ENCODE data around the gene PILRB.
A peak's percentile ranks its signal among the peaks of the same experiment; 100 is the strongest.
"Not testable (repeated sequence)": the region's sequence is repeated elsewhere in the genome, so short reads cannot be mapped to it uniquely, and the experiment has no call there.

Gene PILRB

DNA sequence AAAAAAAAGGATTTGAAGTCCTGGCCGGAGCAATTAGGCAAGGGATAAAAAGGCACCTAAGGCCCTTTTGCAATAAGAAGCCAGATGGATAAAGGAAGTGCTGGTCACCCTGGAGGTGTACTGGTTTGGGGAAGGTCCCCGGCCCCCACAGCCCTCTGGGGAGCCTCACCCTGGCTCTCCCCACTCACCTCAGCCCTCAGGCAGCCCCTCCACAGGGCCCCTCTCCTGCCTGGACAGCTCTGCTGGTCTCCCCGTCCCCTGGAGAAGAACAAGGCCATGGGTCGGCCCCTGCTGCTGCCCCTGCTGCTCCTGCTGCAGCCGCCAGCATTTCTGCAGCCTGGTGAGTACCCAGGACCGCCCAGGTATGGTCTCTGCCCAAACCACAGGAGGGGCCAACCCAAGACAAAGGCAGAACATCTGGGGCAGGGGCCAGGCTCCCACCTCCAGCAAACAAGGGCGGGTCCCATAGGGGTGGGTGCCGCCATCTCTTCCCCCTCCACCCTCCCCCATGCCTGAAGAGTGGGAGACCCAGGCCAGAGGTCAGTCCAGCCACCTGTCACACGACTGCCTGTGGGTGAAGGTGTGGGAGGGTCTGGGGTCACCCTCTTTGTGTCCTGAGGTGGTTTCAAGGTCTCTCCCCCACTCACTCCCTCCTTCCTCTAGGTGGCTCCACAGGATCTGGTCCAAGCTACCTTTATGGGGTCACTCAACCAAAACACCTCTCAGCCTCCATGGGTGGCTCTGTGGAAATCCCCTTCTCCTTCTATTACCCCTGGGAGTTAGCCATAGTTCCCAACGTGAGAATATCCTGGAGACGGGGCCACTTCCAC lies at the start of gene PILRB:
Gene PILRB, plus strand, starts transcription at position 91 of the 830 bp plus-strand sequence. Its CDS starts 186 bp downstream, at position 277.
- DNase-seq (ENCODE audit: low spot score): no peak

DNA sequence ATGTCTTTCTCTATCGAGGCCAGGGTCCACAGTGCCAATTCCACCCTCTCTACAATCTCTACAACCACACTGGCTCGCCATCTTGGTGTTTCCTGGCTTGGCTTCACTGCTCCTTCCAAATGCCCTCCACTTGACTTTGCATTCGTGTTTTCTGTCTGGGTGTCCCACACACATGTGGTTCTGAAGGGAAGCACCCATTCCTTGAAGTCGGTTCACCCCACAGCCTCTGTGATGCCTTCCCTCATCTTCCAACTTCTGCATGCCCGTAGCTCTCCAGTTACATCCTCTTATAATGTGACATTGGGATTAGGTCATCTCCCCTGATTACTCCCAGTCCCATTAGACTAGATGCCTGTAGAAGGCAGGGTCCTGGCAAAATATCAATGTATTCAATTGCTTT lies 39.6 kb upstream of the PILRB start:
- not testable (repeated sequence) for DNase-seq (ENCODE audit: low spot score)

DNA sequence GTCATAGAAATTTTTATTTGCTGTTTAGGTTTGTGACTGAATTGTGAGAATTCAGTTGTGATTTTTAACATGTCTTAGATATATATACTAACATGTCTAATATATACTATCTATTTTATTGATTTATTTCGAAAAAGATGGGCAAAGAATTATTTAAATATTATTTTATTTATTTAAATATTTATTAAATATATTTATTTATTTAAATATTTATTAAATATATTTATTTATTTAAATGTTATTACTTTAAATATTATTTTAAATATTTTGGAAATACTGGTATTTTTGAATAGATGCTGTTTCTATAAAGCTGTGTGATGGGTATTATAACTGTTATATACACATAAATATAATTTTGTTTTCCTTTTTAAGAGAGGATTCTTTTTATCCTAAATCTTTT lies 36.3 kb upstream of the PILRB start:
- not testable (repeated sequence) for DNase-seq (ENCODE audit: low spot score)

DNA sequence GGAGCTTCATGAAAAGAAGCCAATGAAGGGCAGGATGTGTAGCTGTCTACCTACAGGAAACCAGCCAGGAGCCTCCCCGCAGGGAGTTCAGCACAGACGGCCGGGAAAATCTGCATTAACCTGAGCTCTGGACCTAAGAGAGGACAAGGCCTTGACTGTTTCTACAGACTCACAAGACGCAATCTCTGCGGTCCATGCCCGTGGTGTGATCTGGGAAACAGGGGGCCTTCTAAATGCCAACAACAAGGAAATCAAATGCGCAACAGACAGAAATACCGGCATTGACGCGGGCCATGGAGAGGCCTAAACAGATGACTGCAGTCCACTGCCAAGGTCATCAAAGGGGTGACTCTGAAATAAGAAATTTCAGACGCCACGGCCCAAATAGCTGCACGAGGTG lies 33.7 kb upstream of the PILRB start:
- DNase-seq (ENCODE audit: low spot score): not testable (repeated sequence)

DNA sequence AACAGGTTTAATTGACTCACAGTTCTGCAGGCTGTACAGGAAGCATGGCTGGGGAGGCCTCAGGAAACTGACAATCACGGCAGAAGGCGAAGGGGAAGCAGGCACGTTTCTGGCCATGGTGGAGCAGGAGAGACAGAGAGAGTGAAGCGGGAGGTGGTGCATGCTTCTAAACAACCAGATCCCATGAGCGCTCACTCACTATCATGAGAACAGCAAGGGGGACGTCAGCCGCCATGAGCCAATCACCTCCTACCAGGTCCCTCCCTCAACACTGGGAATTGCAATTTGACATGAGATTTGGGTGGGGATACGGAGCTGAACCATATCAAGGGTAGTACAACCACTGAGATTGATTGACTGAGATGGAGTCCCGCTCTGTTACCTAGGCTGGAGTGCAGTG lies 32.2 kb upstream of the PILRB start:
- not testable (repeated sequence) for DNase-seq (ENCODE audit: low spot score)

DNA sequence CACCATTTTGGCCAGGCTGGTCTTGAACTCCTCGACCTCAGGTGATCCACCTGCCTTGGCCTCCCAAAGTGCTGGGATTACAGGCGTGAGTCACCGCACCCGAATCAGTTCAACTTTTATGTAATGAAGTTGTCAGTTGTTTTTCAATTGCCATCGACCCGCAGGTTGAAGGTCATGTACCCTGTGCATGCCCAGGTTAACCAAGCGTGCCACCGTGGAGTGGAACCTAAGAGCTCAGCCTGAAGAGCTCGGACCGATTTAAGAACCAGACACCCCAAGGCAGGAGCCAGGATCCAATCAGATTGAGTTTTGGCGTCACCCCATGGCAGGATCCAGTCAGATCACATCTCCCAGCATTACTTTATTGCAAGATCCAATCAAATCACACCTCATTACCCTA lies 31.0 kb upstream of the PILRB start:
- not testable (repeated sequence) for DNase-seq (ENCODE audit: low spot score)

DNA sequence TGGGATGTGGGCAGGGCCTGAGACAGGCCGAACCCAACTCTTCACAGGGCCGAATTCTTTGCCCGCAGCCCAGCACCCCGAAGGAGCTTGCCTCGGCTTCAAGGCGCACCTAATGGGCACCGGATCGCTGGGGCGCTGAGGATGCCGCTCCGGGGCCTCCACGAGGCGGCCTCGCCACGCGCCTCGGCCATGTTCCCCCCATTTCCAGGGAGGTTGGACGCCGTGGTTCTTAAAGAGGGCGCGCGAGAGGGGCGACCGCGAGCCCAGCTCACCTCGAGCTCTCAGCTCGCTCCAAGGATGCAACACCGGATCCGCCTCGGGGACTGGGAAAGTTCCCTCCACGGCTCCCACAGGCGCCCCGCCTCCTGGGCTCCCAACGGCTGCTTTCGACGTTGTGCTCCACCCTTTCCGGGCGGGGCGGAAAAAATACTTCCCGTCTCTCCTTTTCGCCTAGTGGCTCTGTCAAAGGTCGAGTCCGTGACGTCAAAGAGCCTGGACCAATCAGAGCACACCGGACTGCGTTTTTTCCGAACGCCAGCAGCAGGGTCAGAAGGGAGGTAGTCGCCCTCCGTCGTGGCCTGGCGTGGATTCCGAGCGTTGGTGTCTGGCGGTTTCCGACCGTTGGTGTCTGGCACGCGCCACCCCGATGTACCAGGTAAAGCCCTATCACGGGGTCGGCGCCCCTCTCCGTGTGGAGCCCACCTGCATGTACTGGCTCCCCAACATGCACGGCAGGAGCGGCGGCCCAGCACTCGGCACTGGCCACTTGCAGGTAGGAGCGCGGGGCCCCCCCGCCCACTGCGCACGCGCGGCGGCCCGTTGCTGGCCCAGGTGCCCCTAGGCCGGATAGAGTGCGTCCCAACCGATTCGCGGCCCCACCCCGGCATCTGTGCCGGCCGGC lies 22.1 kb upstream of the PILRB start:
- DNase-seq (ENCODE audit: low spot score): peak; percentile 83

DNA sequence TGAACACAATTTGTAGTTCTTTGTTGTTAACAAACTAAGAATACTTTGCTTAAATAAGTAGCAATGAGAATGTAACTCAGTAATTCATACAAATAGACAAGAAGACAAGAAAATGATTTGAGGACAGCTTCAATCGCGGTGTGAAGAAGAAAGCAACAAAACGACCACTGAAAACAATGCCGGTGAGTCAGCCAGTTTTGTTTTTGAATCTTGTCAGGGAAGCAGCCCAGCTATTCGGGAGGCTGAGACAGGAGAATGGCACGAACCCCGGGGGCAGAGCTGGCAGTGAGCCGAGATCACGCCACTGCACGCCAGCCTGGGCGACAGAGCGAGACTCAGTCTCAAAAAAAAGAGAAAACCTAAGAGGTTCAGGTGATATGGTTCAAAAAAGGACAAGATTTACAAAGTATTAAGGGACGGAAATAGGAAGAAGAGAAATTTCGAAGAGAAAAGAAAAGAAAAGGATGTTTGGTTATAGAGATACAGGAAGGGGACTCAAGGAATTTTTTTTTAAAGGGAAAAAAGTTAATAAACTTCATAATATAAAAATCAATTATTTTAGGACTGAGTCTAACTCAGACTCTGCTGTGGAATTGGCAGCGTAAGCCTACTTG lies 19.7 kb upstream of the PILRB start:
- not testable (repeated sequence) for DNase-seq (ENCODE audit: low spot score)

DNA sequence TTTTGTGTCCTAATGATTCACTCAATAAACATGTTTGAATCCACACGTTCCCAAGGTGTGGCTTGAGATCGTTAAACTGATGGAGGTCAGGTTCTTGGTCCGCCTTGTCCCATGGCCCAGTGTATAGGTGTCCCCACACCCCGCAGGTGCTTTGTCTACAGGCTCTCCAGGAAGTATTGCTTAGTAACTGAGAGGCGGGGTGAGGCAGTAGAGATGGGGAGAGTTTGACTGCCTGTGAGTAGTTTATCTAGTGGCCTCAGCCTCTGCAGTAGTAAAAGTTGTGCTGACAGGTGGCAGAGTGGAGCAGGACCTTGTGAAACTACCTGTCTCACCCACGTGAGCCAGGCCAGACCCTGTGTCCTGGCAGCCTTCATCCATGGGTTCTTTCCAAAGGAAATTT lies 16.6 kb upstream of the PILRB start:
- not testable (repeated sequence) for DNase-seq (ENCODE audit: low spot score)

DNA sequence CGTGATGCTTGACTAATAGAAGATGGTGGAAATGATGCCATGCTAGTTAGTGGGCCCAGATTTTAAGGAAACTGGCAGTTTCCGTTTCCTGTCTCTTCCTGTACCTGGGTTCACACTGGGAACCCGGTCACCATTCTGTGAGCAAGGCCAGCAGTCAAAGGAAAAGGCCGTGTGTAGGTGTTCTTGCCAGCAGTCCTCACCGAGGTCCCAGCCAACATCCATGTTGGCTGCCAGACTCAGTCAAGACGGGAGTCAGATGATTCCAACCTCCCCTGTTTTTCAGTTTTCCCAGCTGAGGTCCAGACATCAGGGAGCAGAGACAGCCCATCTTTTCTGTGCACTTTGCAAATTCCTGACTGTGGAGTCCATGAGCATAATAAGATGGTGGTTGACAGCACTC lies 15.2 kb upstream of the PILRB start:
- DNase-seq (ENCODE audit: low spot score): no peak

DNA sequence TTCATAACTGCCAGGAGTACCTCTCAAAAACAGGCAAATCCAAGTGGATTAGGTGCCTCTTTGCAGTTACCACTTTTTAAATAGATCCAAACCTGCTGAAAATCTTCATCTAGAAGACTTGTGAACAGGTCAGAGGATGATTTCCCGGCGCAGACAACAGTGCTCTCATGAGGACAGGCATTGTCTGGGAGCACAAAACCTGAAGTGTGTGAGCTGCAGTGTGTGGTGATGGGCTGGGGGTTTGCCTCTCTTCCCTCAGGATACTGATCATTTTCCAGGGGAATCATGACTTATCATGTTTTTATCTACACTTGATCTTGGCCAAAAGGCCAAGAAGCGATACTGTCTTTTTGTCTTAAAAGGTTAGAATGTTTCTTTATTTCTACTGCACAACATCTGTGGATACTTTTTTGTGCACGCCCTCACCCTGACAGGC lies 13.8 kb upstream of the PILRB start:
- DNase-seq (ENCODE audit: low spot score): not testable (repeated sequence)

DNA sequence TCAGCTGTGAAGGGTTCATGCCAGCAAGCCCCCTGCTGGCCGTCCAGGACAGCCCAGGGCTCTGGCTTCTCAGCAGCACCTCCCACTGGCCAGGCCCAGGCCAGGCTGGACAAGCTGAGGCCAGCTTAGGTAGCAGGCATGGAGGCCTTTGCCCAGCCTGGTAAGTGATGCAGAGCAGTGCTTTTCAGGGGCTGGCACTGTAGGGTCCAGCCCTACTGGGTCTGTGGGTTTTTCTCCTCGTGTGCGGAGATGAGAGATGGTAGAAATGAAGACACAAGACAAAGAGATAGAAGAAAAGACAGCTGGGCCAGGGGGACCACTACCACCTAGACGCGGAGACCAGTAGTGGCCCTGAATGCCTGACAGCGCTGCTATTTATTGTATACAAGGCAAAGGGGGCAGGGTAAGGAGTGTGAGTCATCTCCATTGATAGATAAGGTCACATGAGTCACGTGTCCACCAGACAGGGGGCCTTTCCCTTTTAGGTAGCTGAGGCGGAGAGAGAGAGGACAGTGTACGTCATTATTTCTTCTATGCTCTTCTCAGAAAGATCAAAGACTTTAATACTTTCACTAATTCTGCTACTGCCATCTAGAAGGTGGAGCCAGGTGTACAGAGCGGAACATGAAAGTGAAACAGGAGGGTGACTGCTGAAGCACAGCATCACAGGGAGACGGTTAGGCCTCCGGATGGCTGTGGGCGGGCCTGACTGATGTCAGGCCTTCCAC lies 13.2 kb upstream of the PILRB start:
- DNase-seq (ENCODE audit: low spot score): not testable (repeated sequence)

DNA sequence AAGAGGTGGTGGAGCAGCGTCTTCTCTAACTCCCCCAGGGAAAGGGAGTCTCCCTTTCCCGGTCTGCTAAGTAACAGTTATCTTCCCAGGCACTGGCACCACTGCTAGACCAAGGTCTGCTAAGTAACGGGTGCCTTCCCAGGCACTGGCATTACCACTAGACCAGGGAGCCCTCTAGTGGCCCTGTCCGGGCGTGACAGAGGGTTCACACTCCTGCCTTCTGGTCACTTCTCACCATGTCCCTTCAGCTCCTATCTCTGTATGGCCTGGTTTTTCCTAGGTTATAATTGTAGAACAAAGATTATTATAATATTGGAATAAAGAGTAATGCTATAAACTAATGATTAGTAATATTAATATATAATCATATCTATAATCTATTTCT lies 12.6 kb upstream of the PILRB start:
- not testable (repeated sequence) for DNase-seq (ENCODE audit: low spot score)

DNA sequence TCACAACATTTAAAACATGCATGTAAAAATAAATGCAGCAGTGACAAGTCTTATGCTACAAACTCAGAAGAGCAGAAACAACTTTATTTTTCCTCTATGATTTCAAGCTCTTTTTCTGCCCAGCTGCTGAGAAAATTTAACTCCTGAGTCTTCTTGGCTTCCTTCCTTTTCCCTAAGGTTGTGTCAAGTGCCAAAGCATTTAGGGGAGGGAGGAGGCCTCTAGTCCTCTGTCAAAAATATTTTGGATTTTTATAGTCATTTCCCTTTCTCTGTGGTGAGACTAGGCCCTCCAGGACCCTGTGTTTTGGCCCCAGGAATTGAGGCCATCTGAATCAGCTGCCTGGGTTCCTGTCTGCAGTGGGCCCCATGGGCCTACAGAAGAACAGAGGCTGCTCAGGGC lies 11.0 kb upstream of the PILRB start:
- DNase-seq (ENCODE audit: low spot score): no peak

DNA sequence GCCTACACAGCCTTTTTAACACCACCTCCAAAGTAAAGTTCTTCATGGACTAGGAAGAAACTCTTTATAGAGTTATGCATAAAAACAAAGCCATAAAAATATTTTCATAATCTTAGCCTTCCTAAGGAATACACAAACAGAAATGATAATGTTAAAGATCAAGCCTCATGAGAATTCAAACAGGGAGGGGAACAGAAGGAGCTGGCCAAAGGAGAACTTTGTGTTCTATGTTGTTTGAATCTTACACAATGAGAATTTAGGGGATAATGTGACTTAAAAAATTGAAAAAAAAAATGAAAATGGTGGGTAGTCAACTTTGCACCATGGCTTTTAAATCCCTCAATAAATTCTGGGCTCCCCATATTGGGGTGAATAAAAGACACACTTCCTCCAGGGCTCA lies 9.1 kb upstream of the PILRB start:
- no peak for DNase-seq (ENCODE audit: low spot score)

DNA sequence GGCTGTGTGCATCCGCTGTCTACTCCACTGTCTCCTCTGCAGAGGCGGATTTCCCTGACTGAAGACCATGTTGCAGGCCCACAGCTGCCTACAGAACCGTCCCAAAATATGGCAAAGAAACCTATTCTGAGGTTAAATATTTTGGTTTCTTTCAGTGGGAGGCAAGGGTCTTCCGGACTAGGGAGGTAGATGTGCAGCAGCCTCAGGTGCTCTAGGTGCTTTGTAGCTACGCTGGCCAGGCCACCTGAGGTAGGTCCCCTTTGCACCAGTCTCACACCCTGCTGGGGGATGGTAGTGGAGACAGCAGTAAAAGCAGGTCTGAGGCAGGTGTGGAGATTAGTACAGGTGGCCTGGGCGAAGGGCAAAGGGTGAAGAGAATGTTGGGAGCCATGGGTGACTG lies 8.2 kb upstream of the PILRB start:
- DNase-seq (ENCODE audit: low spot score): no peak

DNA sequence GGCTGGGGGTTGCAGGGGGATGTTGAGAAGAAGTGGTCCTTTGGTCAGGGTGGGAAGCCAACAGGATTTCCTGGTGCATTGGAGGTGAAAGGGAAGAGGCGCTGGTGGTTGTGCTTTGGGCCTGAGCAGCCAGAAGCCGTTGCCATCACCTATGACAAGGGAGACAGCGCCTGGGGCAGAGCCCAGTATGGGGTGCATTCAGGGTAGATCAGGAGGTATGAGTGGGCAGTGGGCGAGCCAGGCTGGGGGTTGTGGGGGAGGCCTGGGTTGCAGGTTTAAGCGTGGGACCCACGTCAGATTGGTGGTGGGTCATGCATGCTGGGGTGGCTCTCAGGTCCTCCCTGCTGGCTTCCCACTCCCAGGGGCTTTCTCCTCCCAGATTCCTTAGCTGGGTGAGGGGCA lies 6.3 kb upstream of the PILRB start:
- no peak for DNase-seq (ENCODE audit: low spot score)

DNA sequence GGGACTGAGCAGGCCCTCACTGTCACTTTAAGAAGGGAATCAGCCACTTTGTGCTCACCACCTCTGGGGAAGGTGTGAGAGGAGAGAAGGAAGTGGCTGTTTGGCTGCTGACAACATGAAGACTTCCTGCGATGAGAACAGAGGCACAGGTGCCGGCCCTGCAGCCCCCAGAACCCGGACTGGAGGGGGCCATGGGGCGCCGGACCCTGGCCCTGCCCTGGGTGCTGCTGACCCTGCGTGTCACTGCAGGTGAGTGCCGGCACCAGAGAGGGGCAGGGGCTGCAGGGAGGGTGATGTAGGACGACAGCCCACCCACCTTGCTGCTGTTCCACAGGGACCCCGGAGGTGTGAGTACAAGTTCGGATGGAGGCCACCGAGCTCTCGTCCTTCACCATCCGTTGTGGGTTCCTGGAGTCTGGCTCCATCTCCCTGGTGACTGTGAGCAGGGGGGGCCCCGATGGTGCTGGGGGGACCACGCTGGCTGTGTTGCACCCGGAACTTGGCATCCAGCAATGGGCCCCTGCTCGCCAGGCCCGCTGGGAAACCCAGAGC lies 5.6 kb upstream of the PILRB start:
- not testable (repeated sequence) for DNase-seq (ENCODE audit: low spot score)

DNA sequence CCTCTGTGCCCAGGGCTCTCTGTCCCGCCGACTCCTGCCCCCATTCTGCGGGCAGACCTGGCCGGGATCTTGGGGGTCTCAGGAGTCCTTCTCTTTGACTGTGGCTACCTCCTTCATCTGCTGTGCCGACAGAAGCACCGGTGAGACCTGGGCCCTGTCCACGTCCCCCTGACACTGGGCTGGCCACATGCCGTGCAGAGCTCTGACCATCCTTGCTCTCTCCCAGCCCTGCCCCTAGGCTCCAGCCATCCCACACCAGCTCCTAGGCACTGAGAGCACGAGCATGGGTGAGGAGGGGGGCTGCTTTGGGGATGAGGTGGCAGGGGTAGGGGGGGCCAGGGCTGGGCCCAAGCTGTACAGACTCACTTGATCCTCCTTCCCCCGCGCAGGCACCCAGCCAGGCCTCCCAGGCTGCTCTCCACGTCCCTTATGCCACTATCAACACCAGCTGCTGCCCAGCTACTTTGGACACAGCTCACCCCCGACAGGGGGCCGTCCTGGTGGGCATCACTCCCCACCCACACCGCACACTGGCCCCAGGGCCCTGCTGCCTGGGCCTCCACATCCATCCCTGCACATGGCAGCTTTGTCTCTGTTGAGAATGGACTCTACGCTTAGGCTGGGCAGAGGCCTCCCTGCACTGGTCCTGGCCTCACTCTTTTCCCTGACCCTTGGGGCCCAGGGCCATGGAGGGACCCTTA lies 4.8 kb upstream of the PILRB start:
- DNase-seq (ENCODE audit: low spot score): no peak

DNA sequence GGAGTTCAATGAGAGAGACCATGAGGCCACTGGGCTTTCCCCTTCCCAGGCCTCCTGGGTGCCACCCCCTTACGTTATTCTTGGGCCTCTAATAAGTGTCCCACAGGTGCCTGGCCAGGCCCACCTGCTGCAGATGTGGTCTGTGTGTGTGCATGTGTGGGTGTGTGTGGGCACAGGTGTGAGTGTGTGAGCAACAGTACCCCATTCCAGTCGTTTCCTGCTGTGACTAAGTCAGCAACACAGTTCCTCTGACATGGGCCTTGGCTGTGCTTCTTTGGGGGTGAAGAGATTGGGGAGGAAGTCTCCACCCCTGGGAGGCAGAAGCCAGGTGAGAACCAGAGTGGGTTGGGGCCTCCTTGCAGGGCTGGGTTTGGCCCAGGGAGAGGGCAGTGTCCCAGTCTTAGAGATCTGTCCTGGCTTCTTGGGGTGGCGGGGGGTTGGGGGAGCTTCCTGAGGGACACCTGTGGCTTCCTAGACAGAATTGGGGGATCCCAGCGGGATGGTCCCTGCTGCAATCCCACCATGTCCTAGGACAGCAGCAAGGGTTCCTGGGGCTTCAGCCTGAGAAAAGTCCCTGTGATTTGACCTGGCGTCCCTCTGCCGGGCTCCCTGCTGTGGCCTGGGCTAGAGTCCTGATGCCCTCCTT lies 4.1 kb upstream of the PILRB start:
- no peak for DNase-seq (ENCODE audit: low spot score)
